Retinal pigment epithelial cell (primary cell): ENCODE measurements around the gene FUT8.

ENCODE experiments used
- DNase-seq: peaks from one replicate; pipeline ENCODE4 v3.0.0-alpha.2; 2010; ENCODE audit warnings: low read depth
- H3K4me3 ChIP-seq: 2 replicates; pipeline ENCODE4 v1.5.1; 2011; ENCODE audit warnings: mild to moderate bottlenecking, low read length, control low read depth, moderate library complexity
- TF ChIP-seq, protein P1 (sequence below): conservative IDR thresholded peaks from 2 replicates; pipeline ENCODE4 v1.5.1; 2011; ENCODE audit warnings: low read depth, low read length, control low read depth, inconsistent platforms

FUT8 gene

GRCh38 chr14:65738339-65738738 is 325.8 kb downstream of the FUT8 start:
- DNase-seq = no peak
- H3K4me3 ChIP-seq = no peak overlapping the region
- TF ChIP-seq, protein P1, sequence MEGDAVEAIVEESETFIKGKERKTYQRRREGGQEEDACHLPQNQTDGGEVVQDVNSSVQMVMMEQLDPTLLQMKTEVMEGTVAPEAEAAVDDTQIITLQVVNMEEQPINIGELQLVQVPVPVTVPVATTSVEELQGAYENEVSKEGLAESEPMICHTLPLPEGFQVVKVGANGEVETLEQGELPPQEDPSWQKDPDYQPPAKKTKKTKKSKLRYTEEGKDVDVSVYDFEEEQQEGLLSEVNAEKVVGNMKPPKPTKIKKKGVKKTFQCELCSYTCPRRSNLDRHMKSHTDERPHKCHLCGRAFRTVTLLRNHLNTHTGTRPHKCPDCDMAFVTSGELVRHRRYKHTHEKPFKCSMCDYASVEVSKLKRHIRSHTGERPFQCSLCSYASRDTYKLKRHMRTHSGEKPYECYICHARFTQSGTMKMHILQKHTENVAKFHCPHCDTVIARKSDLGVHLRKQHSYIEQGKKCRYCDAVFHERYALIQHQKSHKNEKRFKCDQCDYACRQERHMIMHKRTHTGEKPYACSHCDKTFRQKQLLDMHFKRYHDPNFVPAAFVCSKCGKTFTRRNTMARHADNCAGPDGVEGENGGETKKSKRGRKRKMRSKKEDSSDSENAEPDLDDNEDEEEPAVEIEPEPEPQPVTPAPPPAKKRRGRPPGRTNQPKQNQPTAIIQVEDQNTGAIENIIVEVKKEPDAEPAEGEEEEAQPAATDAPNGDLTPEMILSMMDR = no peak

DNA sequence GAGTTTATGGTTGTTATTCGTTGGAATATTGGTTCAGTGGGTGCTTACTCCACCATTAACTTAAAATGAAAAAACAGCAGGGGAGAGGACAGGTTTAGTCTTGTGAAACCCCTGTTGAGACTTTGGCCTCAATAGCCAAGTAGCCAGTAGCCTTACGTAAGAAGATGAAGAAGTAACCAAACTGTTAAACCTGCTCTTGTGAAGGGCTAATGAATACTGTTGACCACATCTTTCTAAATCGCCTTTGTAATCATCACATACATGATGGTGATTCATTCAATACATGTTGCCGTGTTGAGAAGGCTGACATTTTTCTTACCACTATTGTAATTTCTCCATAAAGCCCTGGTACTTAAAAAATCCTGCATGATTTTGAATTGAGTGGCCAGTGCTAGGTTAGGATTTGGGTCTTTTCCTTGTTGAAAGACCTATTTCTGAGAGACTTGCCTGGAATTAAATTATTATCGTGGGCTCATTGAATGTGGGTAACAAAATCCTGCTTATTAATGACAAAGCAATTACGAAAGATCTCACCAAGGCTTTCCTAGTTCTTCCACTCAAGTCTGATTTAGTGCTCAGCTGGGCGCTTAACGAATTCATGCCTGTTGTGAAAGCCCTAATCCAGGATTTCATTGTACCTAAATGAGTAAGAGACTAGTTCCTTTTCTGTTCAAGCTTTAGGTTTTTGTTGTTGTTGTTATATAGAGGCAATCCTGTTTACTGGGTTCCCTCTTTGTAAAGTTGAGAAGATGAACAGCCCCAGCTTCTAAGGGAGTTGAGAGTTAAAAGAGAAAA is 333.1 kb downstream of the FUT8 start:
- H3K4me3 ChIP-seq = no peak overlapping the region
- TF ChIP-seq, protein P1 = no peak
- DNase-seq = peak; percentile 43

DNA sequence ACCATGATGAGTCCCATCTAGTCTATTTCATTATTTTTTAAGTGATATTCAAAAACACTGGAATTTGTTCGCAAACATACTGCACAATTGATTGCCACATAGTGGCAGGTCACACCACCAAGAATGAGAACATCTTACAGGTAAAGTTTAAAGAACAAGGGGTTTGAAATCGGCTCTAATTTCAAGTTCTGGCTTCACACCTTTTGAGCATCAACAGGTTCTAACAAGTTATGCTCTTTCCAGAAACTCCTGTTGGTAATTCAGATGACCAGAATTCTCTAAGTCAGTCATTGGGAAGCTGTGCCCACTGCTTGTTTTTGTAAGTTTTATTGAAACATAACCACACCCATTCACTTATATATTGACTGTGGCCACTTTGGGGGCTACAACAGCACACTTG is 336.3 kb downstream of the FUT8 start:
- H3K4me3 ChIP-seq = no peak overlapping the region
- no peak for DNase-seq
- TF ChIP-seq, protein P1 = no peak

DNA sequence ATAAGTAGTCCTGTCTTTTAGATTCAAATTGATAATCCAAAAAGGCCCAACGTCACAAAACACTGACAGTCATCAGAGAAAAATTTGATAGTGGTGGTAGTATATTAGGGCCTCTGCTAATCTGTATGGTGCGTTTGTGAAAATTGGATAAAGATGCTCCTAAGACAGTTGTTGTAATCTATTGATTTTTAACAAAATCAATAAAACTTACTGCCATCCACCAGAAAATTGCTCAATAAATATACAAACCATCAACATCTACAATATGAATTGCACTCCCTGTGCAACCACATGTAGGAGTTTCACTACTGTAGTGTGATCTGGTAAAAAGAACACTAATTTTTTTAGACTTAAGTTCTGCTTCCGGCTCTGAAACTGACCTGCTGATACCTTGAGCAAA is 336.8 kb downstream of the FUT8 start:
- no peak overlapping the region for H3K4me3 ChIP-seq
- no peak for DNase-seq
- TF ChIP-seq, protein P1 = no peak

GRCh38 chr14:65750906-65751305 is 338.4 kb downstream of the FUT8 start:
- no peak for DNase-seq
- TF ChIP-seq, protein P1 = no peak
- no peak overlapping the region for H3K4me3 ChIP-seq

DNA sequence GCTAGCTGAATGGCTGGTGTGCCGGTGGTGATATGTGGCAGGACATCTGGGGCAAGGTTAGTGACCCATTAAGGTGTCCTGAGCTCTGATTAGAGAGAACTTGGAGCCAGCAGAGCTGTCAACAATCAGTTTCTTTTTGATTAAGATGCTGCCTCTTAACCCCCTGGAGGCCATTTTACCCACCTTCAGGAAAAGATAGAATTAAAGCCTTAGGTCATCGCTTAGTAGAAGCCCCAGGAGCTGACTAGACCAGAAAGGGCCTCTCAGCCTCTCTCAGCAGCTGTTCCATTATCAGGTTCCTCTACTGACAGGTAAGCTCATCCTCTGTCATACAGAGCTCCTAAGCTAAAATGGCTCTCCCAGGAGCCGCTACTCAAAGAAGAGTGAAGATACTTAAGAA is 339.0 kb downstream of the FUT8 start:
- DNase-seq = no peak
- H3K4me3 ChIP-seq = no peak overlapping the region
- TF ChIP-seq, protein P1 = no peak

GRCh38 chr14:65753061-65753460 is 340.5 kb downstream of the FUT8 start:
- H3K4me3 ChIP-seq = no peak overlapping the region
- TF ChIP-seq, protein P1 = no peak
- no peak for DNase-seq
